Caco-2 (cell line): ENCODE data around the gene FNTB. TPM values are rescaled to one million over a fixed set of nuclear protein-coding genes. Genes with fewer than 3 reads are reported as not detected.

ENCODE experiments used
- BruUV-seq: library from RNA; stranded (reverse); fragments of 400-500 nt; replicated peaks from 2 replicates; lab custom pipeline; 2021; lab: Mats Ljungman, UMichigan
- CTCF ChIA-PET: fragments of 300-600 bp; sonication (Branson Sonifier 250); formaldehyde crosslinking; loops from one replicate; lab custom pipeline; 2022; ENCODE audit warnings: antibody characterized with exemption; lab: Charles Lee
- POLR2A ChIA-PET: fragments of 300-600 bp; sonication (Branson Sonifier 250); formaldehyde crosslinking; loops from one replicate; lab custom pipeline; 2022; ENCODE audit warnings: antibody characterized with exemption; lab: Charles Lee
- DNase-seq, 2 experiments: peaks; one replicate each; pipeline versions ENCODE4 v3.0.0 to v3.0.0-alpha.2; 2020 to 2022
- H3K27me3 ChIP-seq: replicated peaks from 2 replicates; pipeline ENCODE4 v1.6.0; 2011; ENCODE audit warnings: low read length; ENCODE audit not compliant: control insufficient read depth, insufficient read depth
- H3K36me3 ChIP-seq: 2 replicates; pipeline ENCODE4 v1.5.1; 2011; ENCODE audit warnings: low read length; ENCODE audit not compliant: control insufficient read depth, insufficient read depth
- H3K4me1 ChIP-seq: fragments of 250-450 bp; sonication (Bioruptor Pico); 2 replicates; pipeline ENCODE4 v1.5.1; 2020; ENCODE audit warnings: mild to moderate bottlenecking
- H3K4me3 ChIP-seq: 2 replicates; pipeline ENCODE4 v1.5.1; 2011; ENCODE audit warnings: low read depth, mild to moderate bottlenecking, control low read depth, low read length
- H3K9me3 ChIP-seq: fragments of 250-450 bp; sonication (Bioruptor Pico); 2 replicates; pipeline ENCODE4 v1.5.1; 2020; ENCODE audit warnings: mild to moderate bottlenecking, moderate library complexity
- H3K27ac Mint-ChIP-seq: one replicate; pipeline ENCODE4 v1.8.0; 2022; ENCODE audit warnings: mixed read lengths; ENCODE audit not compliant: unreplicated experiment
- H3K27me3 Mint-ChIP-seq: one replicate; pipeline ENCODE4 v1.8.0; 2022; ENCODE audit warnings: mixed read lengths; ENCODE audit not compliant: insufficient read depth, unreplicated experiment
- H3K36me3 Mint-ChIP-seq: one replicate; pipeline ENCODE4 v1.8.0; 2022; ENCODE audit warnings: mild to moderate bottlenecking, mixed read lengths; ENCODE audit not compliant: insufficient read depth, unreplicated experiment
- H3K4me1 Mint-ChIP-seq: one replicate; pipeline ENCODE4 v1.8.0; 2022; ENCODE audit warnings: low read depth, mixed read lengths; ENCODE audit not compliant: unreplicated experiment
- H3K4me3 Mint-ChIP-seq: one replicate; pipeline ENCODE4 v1.8.0; 2022; ENCODE audit warnings: mild to moderate bottlenecking, moderate library complexity, mixed read lengths; ENCODE audit not compliant: unreplicated experiment
- H3K9me3 Mint-ChIP-seq: one replicate; pipeline ENCODE4 v1.8.0; 2022; ENCODE audit warnings: mixed read lengths; ENCODE audit not compliant: unreplicated experiment
- CTCF ChIP-seq, 2 experiments: fragments of 200-600 bp in 1 of 2; IDR thresholded peaks; 1 replicate in 1 of 2; 2 replicates in 1 of 2; pipeline versions ENCODE4 v1.5.1 to v1.8.0; 2011 to 2022; ENCODE audit warnings: antibody characterized with exemption in 1 of 2, control low read depth in 1 of 2, inconsistent platforms in 1 of 2, low read depth in 1 of 2, low read length in 1 of 2, mild to moderate bottlenecking in 1 of 2, moderate library complexity in 1 of 2; ENCODE audit not compliant: insufficient read depth in 1 of 2, severe bottlenecking in 1 of 2, unreplicated experiment in 1 of 2
- intact Hi-C: fragments of 100-400 bp; cut with micrococcal nuclease; formaldehyde crosslinking; loops from one replicate; pipeline ENCODE4 v1.10.0; 2022; ENCODE audit not compliant: unreplicated experiment
- total RNA-seq: library from RNA; stranded (reverse); gene quantifications from 2 replicates; pipeline ENCODE4 v1.2.3, GENCODE V29; 2022

Gene FNTB
- total RNA-seq, 1 experiment from 2014 or later, result 21.2 TPM

GRCh38 chr14:65044596-65044959, 57.9 kb downstream of the FNTB start:
- H3K4me1 Mint-ChIP-seq, result peaks cover 6% of the 10 kb centered on the region
- peaks cover 10% of the 10 kb centered on the region for H3K36me3 Mint-ChIP-seq
- intact Hi-C loops, result no loop called here
- no TSS peak for BruUV-seq
- Histone ChIP-seq H3K27me3 (no peaks in the 10 kb centered on the region), H3K4me1 (peaks cover 5% of the 10 kb centered on the region; the same call in 1 of the 2 replicates), H3K36me3 (no peaks in the 10 kb centered on the region; the same call in 1 of the 2 replicates), H3K4me3 (no peak overlapping the region), H3K9me3 (no peaks in the 10 kb centered on the region)
- no peaks in the 10 kb centered on the region for H3K9me3 Mint-ChIP-seq
- no peak for DNase-seq
- ChIA-PET POLR2A (no interaction called here), CTCF (no interaction called here)
- no peak for TF ChIP-seq CTCF (IDR thresholded peaks at IDR 0.05; ENCODE audit: insufficient read depth in 1 of 2, low read depth in 1 of 2, low read length in 1 of 2, severe bottlenecking in 1 of 2, unreplicated experiment in 1 of 2)
- H3K27me3 Mint-ChIP-seq, result no peaks in the 10 kb centered on the region
- H3K27ac Mint-ChIP-seq, result no peak overlapping the region
- H3K4me3 Mint-ChIP-seq, result no peak overlapping the region

GRCh38 chr14:65045006-65045405, 58.3 kb downstream of the FNTB start:
- no peak overlapping the region for H3K27ac Mint-ChIP-seq
- no peak for DNase-seq

GRCh38 chr14:65045709-65046108, 59.0 kb downstream of the FNTB start:
- Mint-ChIP-seq H3K4me3 (no peak overlapping the region), H3K36me3 (peaks cover 10% of the 10 kb centered on the region), H3K27me3 (no peaks in the 10 kb centered on the region), H3K27ac (no peak overlapping the region), H3K9me3 (no peaks in the 10 kb centered on the region), H3K4me1 (peaks cover 8% of the 10 kb centered on the region)
- no peaks in the 10 kb centered on the region for H3K9me3 ChIP-seq
- no peak overlapping the region for H3K4me3 ChIP-seq
- H3K4me1 ChIP-seq, result peaks cover 12% of the 10 kb centered on the region; the same call in 1 of the 2 replicates
- no TSS peak for BruUV-seq
- TF ChIP-seq CTCF (IDR thresholded peaks at IDR 0.05; ENCODE audit: insufficient read depth in 1 of 2, low read depth in 1 of 2, low read length in 1 of 2, severe bottlenecking in 1 of 2, unreplicated experiment in 1 of 2), result no peak
- no peaks in the 10 kb centered on the region; the same call in 1 of the 2 replicates for H3K36me3 ChIP-seq
- no peak for DNase-seq
- CTCF ChIA-PET, result no interaction called here
- H3K27me3 ChIP-seq, result no peaks in the 10 kb centered on the region
- POLR2A ChIA-PET, result no interaction called here
- intact Hi-C loops, result no loop called here

More at GRCh38 chr14:65045006-65045405, 58.3 kb downstream of the FNTB start:
- Histone ChIP-seq H3K4me3 (no peak overlapping the region), H3K27me3 (no peaks in the 10 kb centered on the region), H3K36me3 (no peaks in the 10 kb centered on the region; the same call in 1 of the 2 replicates), H3K9me3 (no peaks in the 10 kb centered on the region), H3K4me1 (peaks cover 9% of the 10 kb centered on the region; the same call in 1 of the 2 replicates)
- ChIA-PET CTCF (no interaction called here), POLR2A (no interaction called here)
- intact Hi-C loops, result no loop called here
- TF ChIP-seq CTCF (IDR thresholded peaks at IDR 0.05; ENCODE audit: insufficient read depth in 1 of 2, low read depth in 1 of 2, low read length in 1 of 2, severe bottlenecking in 1 of 2, unreplicated experiment in 1 of 2), result no peak
- BruUV-seq, result no TSS peak
- peaks cover 10% of the 10 kb centered on the region for H3K36me3 Mint-ChIP-seq
- H3K9me3 Mint-ChIP-seq, result no peaks in the 10 kb centered on the region
- H3K4me3 Mint-ChIP-seq, result no peak overlapping the region
- no peaks in the 10 kb centered on the region for H3K27me3 Mint-ChIP-seq
- H3K4me1 Mint-ChIP-seq, result peaks cover 6% of the 10 kb centered on the region
